Measurements from ENCODE around the gene GATM. TPM values are rescaled to one million over a fixed set of nuclear protein-coding genes. Genes with fewer than 3 reads are reported as not detected.

GATM gene
- total and polyA plus RNA-seq, 2 donors from 2014 or later: 79.5 to 421 TPM

DNA sequence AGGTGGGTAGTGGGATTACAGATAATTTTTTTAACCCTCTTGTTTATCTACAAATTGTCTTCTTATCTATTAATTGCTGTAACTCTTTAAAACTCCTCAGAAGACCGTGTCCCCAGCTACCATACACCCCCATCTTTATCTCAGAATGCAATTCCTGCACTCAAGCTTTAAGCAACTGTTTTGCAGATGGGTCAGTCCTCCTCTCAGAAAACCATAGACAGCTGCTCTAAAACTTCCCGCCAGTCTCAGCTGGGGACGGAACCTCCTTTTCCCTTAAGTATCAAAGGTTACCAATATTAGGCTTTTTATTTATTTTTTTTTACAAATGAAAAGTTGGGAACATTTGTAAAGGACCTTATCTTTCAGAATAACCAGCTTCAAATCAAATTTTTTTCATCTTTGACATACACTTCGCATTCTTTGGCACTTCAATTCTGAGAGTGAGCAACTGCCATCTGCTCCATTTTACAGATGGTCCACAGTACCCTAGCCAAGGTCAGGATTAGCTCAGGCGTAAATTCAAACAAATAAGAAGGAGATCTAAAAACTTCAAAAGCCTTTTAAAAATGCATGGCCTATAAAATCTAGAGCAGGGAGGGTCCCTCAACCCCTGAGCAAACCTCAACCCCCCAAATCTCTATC lies 1.3 kb downstream of the GATM start:
- Histone ChIP-seq H3K36me3 (ENCODE audit: control insufficient read depth in 2 of 3, insufficient read depth in 3 of 3, low read length in 3 of 3) (no peaks in the 10 kb centered on the region), H3K4me3 (ENCODE audit: low read length in 3 of 3) (peak overlapping the region; percentile 35 to 83 (median 75)), H3K27me3 (ENCODE audit: control insufficient read depth, insufficient read depth, low read length) (peaks cover 4% of the 10 kb centered on the region), H3K4me1 (ENCODE audit: control insufficient read depth in 2 of 3, insufficient read depth in 2 of 3, low read depth in 1 of 3, low read length in 3 of 3) (peaks cover 0 to 3% (median 0%) of the 10 kb centered on the region in 3 donors), H3K9ac (ENCODE audit: low read length in 3 of 3) (peak overlapping the region in 2 of 3 donors; percentile 61 to 89), H3K9me3 (ENCODE audit: control insufficient read depth in 2 of 3, insufficient read depth in 1 of 3, low read length in 3 of 3) (no peaks in the 10 kb centered on the region), H3K27ac (ENCODE audit: low read depth in 2 of 2, low read length in 2 of 2) (peak overlapping the region; percentile 78 to 86)
- intact Hi-C loops (cut with DNase I): no loop called here
- FAIRE-seq: no peak
- TF ChIP-seq, protein P1, sequence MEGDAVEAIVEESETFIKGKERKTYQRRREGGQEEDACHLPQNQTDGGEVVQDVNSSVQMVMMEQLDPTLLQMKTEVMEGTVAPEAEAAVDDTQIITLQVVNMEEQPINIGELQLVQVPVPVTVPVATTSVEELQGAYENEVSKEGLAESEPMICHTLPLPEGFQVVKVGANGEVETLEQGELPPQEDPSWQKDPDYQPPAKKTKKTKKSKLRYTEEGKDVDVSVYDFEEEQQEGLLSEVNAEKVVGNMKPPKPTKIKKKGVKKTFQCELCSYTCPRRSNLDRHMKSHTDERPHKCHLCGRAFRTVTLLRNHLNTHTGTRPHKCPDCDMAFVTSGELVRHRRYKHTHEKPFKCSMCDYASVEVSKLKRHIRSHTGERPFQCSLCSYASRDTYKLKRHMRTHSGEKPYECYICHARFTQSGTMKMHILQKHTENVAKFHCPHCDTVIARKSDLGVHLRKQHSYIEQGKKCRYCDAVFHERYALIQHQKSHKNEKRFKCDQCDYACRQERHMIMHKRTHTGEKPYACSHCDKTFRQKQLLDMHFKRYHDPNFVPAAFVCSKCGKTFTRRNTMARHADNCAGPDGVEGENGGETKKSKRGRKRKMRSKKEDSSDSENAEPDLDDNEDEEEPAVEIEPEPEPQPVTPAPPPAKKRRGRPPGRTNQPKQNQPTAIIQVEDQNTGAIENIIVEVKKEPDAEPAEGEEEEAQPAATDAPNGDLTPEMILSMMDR (IDR thresholded peaks at IDR 0.05; ENCODE audit: borderline replicate concordance, extremely low read depth, insufficient read depth): no peak
- DNase-seq: no peak

DNA sequence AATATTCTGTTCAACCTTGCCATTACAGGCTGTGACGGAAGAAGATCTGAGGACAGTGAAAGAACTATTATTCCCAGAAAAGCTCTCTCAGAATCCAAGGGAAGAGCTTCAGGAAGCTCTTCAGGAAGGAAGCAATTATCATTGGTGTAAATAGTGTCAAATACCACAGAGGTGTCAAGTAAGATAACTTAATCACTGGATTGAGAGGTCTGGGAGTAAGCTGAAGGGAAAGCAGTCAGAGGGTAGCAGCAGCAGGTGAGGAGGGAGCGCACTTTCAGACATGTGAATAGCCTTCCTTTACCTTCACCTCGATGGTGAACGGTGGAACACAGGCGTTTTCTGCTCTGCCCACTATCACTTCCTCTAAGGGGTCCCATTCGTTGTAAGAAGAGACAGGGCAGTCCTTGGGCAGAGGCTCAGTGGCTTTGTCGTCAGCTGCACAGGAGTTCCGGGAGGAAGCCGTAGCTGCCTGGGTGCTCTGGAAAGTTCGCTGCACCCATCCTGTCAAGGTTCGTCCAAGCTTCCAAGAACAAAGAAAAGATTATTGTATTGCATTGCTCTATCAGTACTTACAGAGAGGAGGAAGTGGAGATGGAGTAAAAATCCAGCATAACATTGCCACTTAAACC lies 1.9 kb downstream of the GATM start:
- H3K9ac ChIP-seq (ENCODE audit: low read length in 3 of 3): peak overlapping the region in 2 of 3 donors; percentile 61 to 89
- H3K27me3 ChIP-seq (ENCODE audit: control insufficient read depth, insufficient read depth, low read length): peaks cover 4% of the 10 kb centered on the region
- FAIRE-seq: no peak
- TF ChIP-seq, protein P1 (IDR thresholded peaks at IDR 0.05; ENCODE audit: borderline replicate concordance, extremely low read depth, insufficient read depth): no peak
- no peak for DNase-seq
- intact Hi-C loops (cut with DNase I): no loop called here
- peak overlapping the region; percentile 62 to 78 for H3K27ac ChIP-seq (ENCODE audit: low read depth in 2 of 2, low read length in 2 of 2)
- H3K4me1 ChIP-seq (ENCODE audit: control insufficient read depth in 2 of 3, insufficient read depth in 2 of 3, low read depth in 1 of 3, low read length in 3 of 3): peaks cover 0 to 3% (median 0%) of the 10 kb centered on the region in 3 donors
- peak overlapping the region; percentile 35 to 83 (median 75) for H3K4me3 ChIP-seq (ENCODE audit: low read length in 3 of 3)
- no peaks in the 10 kb centered on the region for H3K9me3 ChIP-seq (ENCODE audit: control insufficient read depth in 2 of 3, insufficient read depth in 1 of 3, low read length in 3 of 3)
- no peaks in the 10 kb centered on the region for H3K36me3 ChIP-seq (ENCODE audit: control insufficient read depth in 2 of 3, insufficient read depth in 3 of 3, low read length in 3 of 3)

DNA sequence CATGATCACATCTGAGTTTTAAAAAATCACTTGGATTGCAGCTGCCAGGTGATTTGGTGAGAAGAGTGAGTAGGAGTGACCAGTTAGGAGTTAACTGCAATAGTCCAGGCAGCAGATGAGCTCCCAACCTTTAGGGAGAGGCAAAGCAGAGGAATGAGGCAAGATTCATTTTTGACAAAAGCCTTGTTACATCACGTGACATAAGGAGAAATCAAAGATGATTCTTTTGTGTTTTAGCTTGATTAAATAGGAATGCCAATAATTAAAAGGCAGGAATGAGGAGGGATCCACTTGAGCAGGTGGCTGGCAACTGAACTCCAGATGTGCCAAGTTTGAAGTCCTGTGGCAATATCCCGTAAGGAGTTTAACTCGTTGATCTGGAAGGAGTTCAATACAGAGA lies 2.5 kb downstream of the GATM start:
- H3K9ac ChIP-seq (ENCODE audit: low read length in 3 of 3): peak overlapping the region in 1 of 3 donors; percentile 89
- H3K36me3 ChIP-seq (ENCODE audit: control insufficient read depth in 2 of 3, insufficient read depth in 3 of 3, low read length in 3 of 3): no peaks in the 10 kb centered on the region
- FAIRE-seq (no peak), DNase-seq (no peak)
- H3K9me3 ChIP-seq (ENCODE audit: control insufficient read depth in 2 of 3, insufficient read depth in 1 of 3, low read length in 3 of 3): no peaks in the 10 kb centered on the region
- H3K4me1 ChIP-seq (ENCODE audit: control insufficient read depth in 2 of 3, insufficient read depth in 2 of 3, low read depth in 1 of 3, low read length in 3 of 3): peaks cover 0 to 3% (median 0%) of the 10 kb centered on the region in 3 donors
- H3K4me3 ChIP-seq (ENCODE audit: low read length in 3 of 3): peak overlapping the region in 2 of 3 donors; percentile 75 to 83
- peak overlapping the region; percentile 68 to 78 for H3K27ac ChIP-seq (ENCODE audit: low read depth in 2 of 2, low read length in 2 of 2)
- peaks cover 4% of the 10 kb centered on the region for H3K27me3 ChIP-seq (ENCODE audit: control insufficient read depth, insufficient read depth, low read length)
- TF ChIP-seq, protein P1 (IDR thresholded peaks at IDR 0.05; ENCODE audit: borderline replicate concordance, extremely low read depth, insufficient read depth): no peak
- intact Hi-C loops (cut with DNase I): no loop called here

Data from kidney (tissue), 14 donors.